ENCODE data around the gene VMP1.
"Not testable (repeated sequence)": the region's sequence is repeated elsewhere in the genome, so short reads cannot be mapped to it uniquely, and the experiment has no call there.

Gene VMP1

DNA sequence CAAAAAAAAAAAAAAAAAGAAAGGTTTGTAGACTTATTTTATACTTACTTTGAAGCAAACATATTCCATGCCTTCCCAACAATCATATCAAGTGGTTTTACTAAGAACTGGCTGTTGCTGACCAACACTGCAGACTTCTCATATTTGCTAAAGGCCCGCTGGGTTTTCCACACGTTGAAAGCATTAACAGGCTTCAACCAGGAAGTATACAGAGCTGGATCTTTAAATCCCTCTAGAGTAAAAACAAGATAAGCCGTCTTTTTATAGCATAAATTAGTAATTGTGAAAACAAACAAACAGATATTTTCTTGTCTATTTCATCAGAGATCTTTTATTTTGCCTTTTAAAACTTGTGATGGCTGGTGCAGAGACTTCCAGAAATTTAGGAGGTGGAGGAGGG lies 156.2 kb downstream of the VMP1 start:
- peak; percentile 28 for DNase-seq (ENCODE audit: low read depth)

DNA sequence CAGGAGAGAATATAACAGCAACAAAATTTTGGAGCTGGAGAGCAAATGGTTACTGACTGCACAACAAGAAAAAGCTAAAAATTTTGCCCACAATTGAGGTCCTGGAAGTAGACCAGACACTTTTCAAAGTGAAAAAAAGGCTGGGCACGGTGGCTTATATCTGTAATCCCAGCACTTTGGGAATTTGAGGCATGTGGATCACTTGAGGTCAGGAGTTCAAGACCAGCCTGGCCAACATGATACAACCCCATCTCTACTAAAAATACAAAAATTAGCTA lies 162.4 kb downstream of the VMP1 start:
- DNase-seq (ENCODE audit: low read depth) = no peak

DNA sequence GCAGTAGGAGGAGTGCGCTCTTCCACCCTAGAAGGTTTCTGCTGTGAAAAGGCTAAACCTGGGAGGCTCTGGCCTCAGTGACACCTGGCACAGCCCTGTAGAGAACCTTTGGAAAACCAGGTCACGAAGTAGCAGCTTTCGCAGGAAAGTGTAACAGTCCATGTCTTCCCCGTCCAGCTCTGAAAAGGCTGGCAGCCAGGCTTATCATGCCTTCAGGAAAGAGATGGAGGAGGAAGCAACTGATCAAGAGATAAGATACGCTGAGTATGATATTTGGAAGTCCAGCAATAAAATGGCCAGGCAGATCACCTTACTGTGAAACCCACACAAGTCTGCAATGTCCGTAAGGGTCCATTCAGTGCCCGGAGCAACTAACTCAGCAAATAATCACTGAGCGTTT lies 163.0 kb downstream of the VMP1 start:
- DNase-seq (ENCODE audit: low read depth) = no peak

DNA sequence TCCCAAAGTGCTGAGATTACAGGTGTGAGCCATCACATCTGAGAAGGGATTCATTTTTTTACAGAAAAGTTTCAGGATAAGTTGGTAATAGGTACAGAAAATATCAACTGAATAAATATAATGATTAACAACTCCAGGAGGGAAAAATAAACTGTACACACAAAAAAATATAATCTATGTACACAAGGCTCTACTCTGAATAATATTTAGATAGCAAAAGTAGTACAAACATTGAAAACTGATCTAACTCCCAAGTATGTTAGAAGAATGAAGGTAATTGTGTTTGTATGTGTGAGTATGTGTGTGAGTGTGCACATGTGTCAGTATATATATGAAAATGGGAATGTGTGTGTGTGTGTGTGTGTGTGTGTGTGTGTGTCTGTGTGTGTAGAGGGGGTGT lies 164.9 kb downstream of the VMP1 start:
- no peak for DNase-seq (ENCODE audit: low read depth)

DNA sequence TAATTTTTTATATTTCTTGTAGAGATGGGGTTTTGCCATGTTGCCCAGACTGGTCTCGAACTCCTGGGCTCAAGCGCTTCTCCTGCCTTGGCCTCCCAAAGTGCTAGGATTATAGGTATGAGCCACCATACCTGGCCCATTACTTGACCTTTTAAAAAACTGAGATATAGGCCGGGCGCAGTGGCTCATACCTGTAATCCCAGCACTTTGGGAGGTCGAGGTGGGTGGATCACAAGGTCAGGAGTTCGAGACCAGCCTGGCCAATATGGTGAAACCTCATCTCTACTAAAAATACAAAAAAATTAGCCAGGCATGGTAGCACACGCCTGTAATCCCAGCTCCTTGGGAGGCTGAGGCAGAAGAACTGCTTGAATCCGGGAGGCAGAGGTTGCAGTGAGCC lies 166.0 kb downstream of the VMP1 start:
- DNase-seq (ENCODE audit: low read depth) = not testable (repeated sequence)

DNA sequence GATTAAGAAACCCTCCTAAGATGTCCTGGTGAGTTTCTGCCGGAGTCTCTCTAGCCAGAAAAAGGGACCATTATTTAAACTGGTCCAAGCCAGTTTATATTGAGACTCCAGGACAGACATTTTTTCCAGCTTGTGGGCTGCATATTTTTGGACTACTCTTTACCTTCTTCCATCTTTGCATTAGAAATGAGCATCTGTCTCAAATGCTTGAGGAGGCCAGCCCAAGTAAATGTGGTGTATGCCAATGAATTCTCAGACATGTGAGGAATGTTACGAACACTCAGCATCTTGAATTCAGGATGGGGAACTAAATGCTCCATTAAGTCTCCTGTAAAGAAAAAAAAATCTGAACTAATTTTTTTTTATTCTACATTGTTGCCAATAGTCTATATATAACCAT lies 166.9 kb downstream of the VMP1 start:
- no peak for DNase-seq (ENCODE audit: low read depth)

DNA sequence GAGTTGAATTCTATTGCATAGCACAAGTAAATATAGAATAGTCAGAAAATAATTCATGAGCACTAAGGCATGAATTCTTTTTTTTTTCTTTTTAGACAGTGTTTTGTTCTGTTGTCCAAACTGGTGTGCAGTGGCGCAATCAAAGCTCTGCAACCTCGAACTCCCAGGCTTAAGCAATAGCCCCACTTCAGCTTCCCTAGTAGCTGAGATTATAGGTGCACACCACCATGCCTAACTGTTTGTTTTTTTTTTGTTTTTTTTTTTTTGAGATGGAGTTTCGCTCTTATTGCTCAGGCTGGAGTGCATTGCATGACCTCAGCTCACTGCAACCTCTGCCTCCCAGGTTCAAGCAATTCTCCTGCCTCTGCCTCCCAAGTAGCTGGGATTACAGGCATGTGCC lies 168.7 kb downstream of the VMP1 start:
- no peak for DNase-seq (ENCODE audit: low read depth)

DNA sequence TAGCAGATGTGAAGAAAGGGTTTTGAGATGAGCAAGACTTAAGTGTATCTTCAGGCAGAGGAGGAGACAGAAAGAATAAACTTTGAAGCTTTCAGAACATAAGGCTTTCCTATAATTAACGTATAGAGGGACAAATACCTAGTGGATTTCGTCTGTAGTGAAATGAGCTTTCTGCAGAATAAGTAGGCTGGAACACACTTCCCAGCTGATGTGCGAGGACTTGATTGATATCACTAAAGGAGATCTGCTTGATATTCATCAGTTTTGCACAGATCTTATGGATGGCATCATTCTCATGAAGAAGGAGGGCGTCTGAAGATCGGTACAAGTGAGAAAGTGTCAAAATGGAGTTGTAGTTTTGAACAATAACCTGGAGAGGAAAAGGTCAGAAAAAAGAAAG lies 170.5 kb downstream of the VMP1 start:
- DNase-seq (ENCODE audit: low read depth) = no peak

DNA sequence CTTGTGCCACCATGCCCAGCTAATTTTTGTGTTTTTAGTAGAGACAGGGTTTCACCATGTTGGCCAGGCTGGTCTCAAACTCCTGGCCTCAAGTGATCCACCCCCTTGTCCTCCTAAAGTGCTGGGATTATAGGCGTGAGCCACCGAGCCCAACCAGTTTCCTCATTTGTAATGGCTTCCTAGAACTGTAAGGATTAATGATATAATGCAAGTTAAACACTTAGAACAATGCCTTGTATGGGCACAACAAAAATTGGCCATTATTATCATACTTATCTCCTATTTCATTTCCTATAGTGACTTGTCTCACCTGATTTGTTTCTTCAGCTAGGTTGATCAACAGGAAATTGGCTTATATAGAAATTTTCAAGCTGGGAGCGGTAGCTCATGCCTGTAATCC lies 171.2 kb downstream of the VMP1 start:
- DNase-seq (ENCODE audit: low read depth) = no peak

DNA sequence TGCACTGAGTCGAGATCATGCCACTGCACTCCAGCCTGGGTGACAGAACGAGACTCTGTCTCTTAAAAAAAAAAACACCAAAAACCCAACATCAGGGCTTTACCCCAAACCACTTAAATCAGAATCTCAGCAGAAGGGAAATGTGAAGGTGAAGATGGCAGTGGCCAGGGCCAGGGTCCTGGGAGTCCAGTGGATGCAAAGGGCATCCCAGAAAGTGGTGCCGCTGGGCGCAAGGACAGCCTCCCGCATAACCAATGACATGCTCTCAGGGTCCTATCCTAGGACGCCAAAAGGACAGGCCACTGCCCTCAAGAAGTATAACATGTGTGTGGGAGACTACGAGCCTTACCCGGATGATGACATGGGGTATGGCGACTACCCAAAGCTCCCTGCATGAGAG lies 177.4 kb downstream of the VMP1 start:
- DNase-seq (ENCODE audit: low read depth) = no peak

DNA sequence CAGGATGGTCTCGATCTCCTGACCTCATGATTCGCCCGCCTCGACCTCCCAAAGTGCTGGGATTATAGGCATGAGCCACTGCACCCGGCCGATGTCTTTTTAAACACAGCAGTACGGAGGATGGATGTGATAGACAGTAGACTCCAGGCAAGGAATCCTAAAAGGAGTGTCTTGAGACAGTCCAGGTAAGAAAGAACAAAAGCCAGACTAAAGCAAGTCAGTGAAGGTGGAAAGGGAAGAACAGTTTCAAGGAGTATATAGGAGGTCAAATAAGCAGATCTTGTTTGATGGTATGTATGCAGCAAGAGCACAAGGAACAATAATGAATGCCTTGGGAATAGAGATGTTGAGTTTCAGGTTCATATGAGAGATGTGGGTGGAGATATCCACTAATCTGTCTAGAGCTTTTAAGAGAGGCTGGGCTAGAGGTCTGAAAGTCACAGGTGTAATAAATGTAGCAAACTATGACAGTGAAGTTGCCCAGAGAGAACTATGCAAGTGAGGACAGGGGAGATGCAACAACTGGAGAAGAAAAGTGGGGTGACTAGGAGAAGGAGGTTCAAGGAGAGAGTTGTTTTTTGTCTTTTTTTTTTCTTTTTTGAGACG lies 180.8 kb downstream of the VMP1 start:
- no peak for DNase-seq (ENCODE audit: low read depth)

DNA sequence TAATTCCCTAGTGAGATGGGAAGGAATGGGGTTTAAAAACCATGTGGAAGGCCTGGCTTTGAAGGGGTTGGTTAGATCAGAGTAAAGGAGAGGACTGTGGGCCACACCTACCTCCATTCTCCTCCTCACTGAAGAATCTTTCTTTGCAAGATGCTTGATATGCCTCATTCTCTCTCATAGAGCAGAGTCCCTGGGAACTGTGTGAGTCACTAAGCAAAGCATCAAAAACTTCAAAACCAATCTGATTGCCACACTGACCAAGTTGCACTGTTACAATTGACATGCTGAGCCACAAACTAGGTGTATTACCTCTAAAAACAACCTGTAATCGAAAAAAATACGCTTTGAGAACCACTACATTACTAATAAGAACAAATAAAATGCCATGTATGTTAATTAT lies 183.3 kb downstream of the VMP1 start:
- DNase-seq (ENCODE audit: low read depth) = peak; percentile 52

Measured in EH (cell line).